T-helper 9 cell (primary cell): ENCODE data around the gene SESN1.
"Not testable (repeated sequence)": the region's sequence is repeated elsewhere in the genome, so short reads cannot be mapped to it uniquely, and the experiment has no call there.

ENCODE experiments used
- DNase-seq: peaks from one replicate; pipeline ENCODE4 v3.0.0-alpha.2; 2020

Gene SESN1

GRCh38 chr6:109093732-109094415, 772 bp downstream of the SESN1 start:
- DNase-seq, result no peak

GRCh38 chr6:109092074-109092473, 2.6 kb downstream of the SESN1 start:
- DNase-seq, result no peak

GRCh38 chr6:109091314-109092024, 3.2 kb downstream of the SESN1 start:
- no peak for DNase-seq

GRCh38 chr6:109088995-109089394, 5.7 kb downstream of the SESN1 start:
- no peak for DNase-seq

- no peak for DNase-seq
Measured at GRCh38 chr6:109087661-109088264, 6.9 kb downstream of the SESN1 start.

- not testable (repeated sequence) for DNase-seq
Measured at GRCh38 chr6:109084146-109084545, 10.5 kb downstream of the SESN1 start.

- no peak for DNase-seq
Measured at GRCh38 chr6:109083657-109084056, 11.0 kb downstream of the SESN1 start.

GRCh38 chr6:109082188-109082577, 12.5 kb downstream of the SESN1 start:
- DNase-seq, result no peak

GRCh38 chr6:109081516-109082187, 13.0 kb downstream of the SESN1 start:
- DNase-seq, result no peak

GRCh38 chr6:109081026-109081425, 13.6 kb downstream of the SESN1 start:
- DNase-seq, result no peak

- DNase-seq, result no peak
Measured at GRCh38 chr6:109079981-109080380, 14.7 kb downstream of the SESN1 start.

- DNase-seq, result no peak
Measured at GRCh38 chr6:109076377-109076776, 18.3 kb downstream of the SESN1 start.

GRCh38 chr6:109075934-109076333, 18.7 kb downstream of the SESN1 start:
- no peak for DNase-seq

- no peak for DNase-seq
Measured at GRCh38 chr6:109074133-109074415, 20.6 kb downstream of the SESN1 start.

GRCh38 chr6:109073344-109074132, 21.1 kb downstream of the SESN1 start:
- DNase-seq, result peak; percentile 24

GRCh38 chr6:109071125-109071917, 23.3 kb downstream of the SESN1 start:
- no peak for DNase-seq

GRCh38 chr6:109069746-109070145, 24.9 kb downstream of the SESN1 start:
- no peak for DNase-seq

GRCh38 chr6:109062767-109063352, 31.8 kb downstream of the SESN1 start:
- no peak for DNase-seq

GRCh38 chr6:109062216-109062615, 32.4 kb downstream of the SESN1 start:
- no peak for DNase-seq

- no peak for DNase-seq
Measured at GRCh38 chr6:109060571-109060970, 34.1 kb downstream of the SESN1 start.

- DNase-seq, result no peak
Measured at GRCh38 chr6:109059571-109060021, 35.0 kb downstream of the SESN1 start.

GRCh38 chr6:109059153-109059552, 35.5 kb downstream of the SESN1 start:
- DNase-seq, result no peak
